RWPE2 (cell line): ENCODE measurements around the gene BEST2.

Experiments used
- ATAC-seq: fragments of 200-7000 bp; cut with Tn5 transposase; 3 replicates; pipeline ENCODE4 v1.9.1; 2021; ENCODE audit warnings: low read depth
- DNase-seq: peaks from one replicate; pipeline ENCODE4 v3.0.0-alpha.2; 2020; ENCODE audit warnings: low spot score
- H3K27ac ChIP-seq: fragments of 450-650 bp; 2 replicates; pipeline ENCODE4 v1.5.1; 2017; ENCODE audit warnings: mild to moderate bottlenecking; ENCODE audit not compliant: poor library complexity, severe bottlenecking
- H3K27me3 ChIP-seq: fragments of 250-450 bp; sonication (Bioruptor Pico); 2 replicates; pipeline ENCODE4 v1.5.1; 2021; ENCODE audit warnings: mild to moderate bottlenecking, moderate library complexity; ENCODE audit not compliant: insufficient read depth, poor library complexity, severe bottlenecking
- H3K36me3 ChIP-seq: fragments of 250-450 bp; sonication (Bioruptor Pico); 2 replicates; pipeline ENCODE4 v1.5.1; 2020; ENCODE audit warnings: low read depth, mild to moderate bottlenecking, moderate library complexity
- H3K4me1 ChIP-seq: fragments of 250-450 bp; sonication (Bioruptor Pico); 2 replicates; pipeline ENCODE4 v1.5.1; 2021; ENCODE audit warnings: mild to moderate bottlenecking, moderate library complexity; ENCODE audit not compliant: insufficient read depth, poor library complexity, severe bottlenecking
- H3K4me3 ChIP-seq: fragments of 250-450 bp; sonication (Bioruptor Pico); 2 replicates; pipeline ENCODE4 v1.5.1; 2021; ENCODE audit warnings: mild to moderate bottlenecking, moderate library complexity; ENCODE audit not compliant: severe bottlenecking
- H3K9me3 ChIP-seq: fragments of 250-450 bp; sonication (Bioruptor Pico); 2 replicates; pipeline ENCODE4 v1.5.1; 2021; ENCODE audit warnings: mild to moderate bottlenecking, moderate library complexity; ENCODE audit not compliant: severe bottlenecking
- CTCF ChIP-seq: fragments of 450-650 bp; IDR thresholded peaks from one replicate; pipeline ENCODE4 v1.5.1; 2017; ENCODE audit warnings: mild to moderate bottlenecking, moderate library complexity; ENCODE audit not compliant: poor library complexity, severe bottlenecking

The BEST2 gene

GRCh38 chr19:12736995-12737834 lies 14.4 kb upstream of the BEST2 start, which contains the start of gene GET3:
Gene GET3 (plus strand): TSS chr19:12737497. CDS start chr19:12737506, 9 bp downstream.
- H3K4me3 ChIP-seq = peak within 1 kb of the TSS; percentile 80
- peak within 1 kb of the TSS; percentile 74 for H3K27ac ChIP-seq
- TF ChIP-seq CTCF = no peak

GRCh38 chr19:12737835-12738351 lies 13.7 kb upstream of the BEST2 start:
- DNase-seq = no peak
- H3K9me3 ChIP-seq = no peaks in the 10 kb centered on the region
- no peaks in the 10 kb centered on the region for H3K27me3 ChIP-seq
- peaks cover 3% of the 10 kb centered on the region for H3K4me1 ChIP-seq
- ATAC-seq = no peak
- peak overlapping the region; percentile 80 for H3K4me3 ChIP-seq
- peak overlapping the region; percentile 74 for H3K27ac ChIP-seq
- H3K36me3 ChIP-seq = peaks cover 27% of the 10 kb centered on the region
- TF ChIP-seq CTCF = no peak

More at GRCh38 chr19:12736995-12737834, 14.4 kb upstream of the BEST2 start, which contains the start of gene GET3:
- ATAC-seq (peak; percentile 92; the same call in 2 of the 3 replicates), DNase-seq (peak; percentile 97)
- H3K36me3 ChIP-seq = peaks cover 33% of the 10 kb centered on the region
- H3K4me1 ChIP-seq = peaks cover 3% of the 10 kb centered on the region
- H3K9me3 ChIP-seq = no peaks in the 10 kb centered on the region
- no peaks in the 10 kb centered on the region for H3K27me3 ChIP-seq

GRCh38 chr19:12745166-12745897 lies 6.3 kb upstream of the BEST2 start:
- no peak overlapping the region for H3K4me3 ChIP-seq
- H3K27ac ChIP-seq = no peak overlapping the region
- no peaks in the 10 kb centered on the region for H3K27me3 ChIP-seq
- no peak for ATAC-seq
- H3K4me1 ChIP-seq = peaks cover 10% of the 10 kb centered on the region
- peaks cover 28% of the 10 kb centered on the region for H3K36me3 ChIP-seq
- H3K9me3 ChIP-seq = no peaks in the 10 kb centered on the region
- DNase-seq = no peak
- TF ChIP-seq CTCF = no peak

GRCh38 chr19:12748489-12748888 lies 3.1 kb upstream of the BEST2 start:
- Histone ChIP-seq H3K27ac (no peak overlapping the region), H3K27me3 (no peaks in the 10 kb centered on the region), H3K36me3 (peaks cover 21% of the 10 kb centered on the region), H3K4me3 (no peak overlapping the region), H3K4me1 (peaks cover 15% of the 10 kb centered on the region), H3K9me3 (no peaks in the 10 kb centered on the region)
- no peak for DNase-seq
- no peak for ATAC-seq
- TF ChIP-seq CTCF = no peak
